Middle frontal gyrus (tissue), 1 donor: ENCODE results near the gene AIP.

ENCODE experiments used
- DNase-seq: peaks from one replicate; pipeline ENCODE4 v3.0.0-alpha.2; 2015; ENCODE audit warnings: low spot score; ENCODE audit errors: extremely low spot score

The AIP gene

DNA sequence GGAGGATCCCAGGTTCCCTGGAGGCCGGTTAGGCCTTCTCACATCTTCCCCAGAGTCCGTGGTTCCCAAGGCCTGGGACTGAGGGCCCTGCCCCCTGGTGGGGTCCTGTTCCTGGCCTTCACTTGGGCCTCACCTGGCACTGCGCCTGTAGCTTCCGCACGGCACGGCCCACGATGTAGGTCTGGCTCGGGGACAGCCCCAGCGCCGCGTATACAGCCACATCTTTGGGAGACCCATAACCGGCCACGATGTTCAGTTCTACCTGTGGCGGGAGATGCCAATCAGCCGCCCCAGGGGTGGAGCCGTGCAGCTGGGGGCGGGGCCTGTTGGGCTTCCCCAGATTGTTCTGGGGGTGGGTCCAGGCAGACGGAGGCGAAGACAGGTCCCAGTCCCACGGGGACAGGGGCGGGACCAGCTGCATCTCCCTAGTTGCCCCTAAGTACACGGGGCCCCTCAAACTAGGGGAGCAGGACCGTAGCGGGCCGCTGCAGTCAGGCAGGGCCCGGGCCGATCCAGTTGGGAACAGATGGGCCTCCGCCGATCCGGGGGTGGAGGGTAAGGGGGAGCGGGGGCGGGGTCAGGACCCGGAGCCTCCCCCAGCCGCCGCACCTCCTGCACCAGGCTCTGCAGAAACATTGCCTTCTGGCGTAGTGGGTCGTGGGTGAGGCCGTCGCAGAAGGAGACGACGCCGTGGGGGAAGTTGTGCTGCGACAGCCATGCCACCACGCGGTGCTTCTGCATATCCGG is 10.1 kb downstream of the AIP start:
- DNase-seq = no peak

DNA sequence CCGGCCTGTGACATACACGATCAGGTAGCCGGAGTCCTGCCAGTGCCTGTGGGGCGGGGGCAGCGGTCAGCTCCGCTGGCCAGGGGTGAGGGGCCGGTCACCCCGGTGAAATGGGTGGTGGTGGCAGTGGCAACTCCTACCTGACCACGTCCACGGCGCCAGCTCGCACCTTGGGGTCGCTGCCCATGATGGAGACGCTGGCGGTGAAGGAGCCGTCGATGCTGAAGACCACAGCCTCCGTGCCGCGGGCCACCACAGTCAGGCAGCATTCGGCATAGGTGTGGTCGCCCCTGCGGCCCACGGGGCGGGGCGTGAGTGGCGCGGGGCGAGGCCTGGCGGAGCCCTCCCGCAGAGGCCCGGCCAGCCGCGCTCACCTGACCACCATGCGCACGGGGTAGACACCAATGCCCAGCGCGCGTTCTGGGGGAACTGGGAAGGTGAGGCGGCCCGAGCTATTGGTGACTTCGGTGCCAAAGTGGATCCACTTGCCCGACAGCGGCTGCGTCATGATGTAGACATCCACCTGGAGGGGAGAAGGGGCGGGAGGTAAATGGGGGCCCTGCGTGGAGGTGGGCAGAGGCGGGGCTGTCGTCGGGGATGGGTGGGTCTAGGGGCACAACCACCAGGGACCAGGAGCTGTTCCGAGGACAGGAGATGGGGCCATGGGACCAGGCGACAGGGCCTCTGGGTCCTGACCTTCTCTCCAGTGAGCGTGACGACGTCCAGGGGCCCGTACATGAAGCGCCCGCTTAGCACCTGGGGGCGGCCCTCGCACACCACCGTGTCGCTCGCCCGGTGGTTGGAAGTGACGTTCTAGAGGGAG is 10.9 kb downstream of the AIP start:
- DNase-seq = no peak

DNA sequence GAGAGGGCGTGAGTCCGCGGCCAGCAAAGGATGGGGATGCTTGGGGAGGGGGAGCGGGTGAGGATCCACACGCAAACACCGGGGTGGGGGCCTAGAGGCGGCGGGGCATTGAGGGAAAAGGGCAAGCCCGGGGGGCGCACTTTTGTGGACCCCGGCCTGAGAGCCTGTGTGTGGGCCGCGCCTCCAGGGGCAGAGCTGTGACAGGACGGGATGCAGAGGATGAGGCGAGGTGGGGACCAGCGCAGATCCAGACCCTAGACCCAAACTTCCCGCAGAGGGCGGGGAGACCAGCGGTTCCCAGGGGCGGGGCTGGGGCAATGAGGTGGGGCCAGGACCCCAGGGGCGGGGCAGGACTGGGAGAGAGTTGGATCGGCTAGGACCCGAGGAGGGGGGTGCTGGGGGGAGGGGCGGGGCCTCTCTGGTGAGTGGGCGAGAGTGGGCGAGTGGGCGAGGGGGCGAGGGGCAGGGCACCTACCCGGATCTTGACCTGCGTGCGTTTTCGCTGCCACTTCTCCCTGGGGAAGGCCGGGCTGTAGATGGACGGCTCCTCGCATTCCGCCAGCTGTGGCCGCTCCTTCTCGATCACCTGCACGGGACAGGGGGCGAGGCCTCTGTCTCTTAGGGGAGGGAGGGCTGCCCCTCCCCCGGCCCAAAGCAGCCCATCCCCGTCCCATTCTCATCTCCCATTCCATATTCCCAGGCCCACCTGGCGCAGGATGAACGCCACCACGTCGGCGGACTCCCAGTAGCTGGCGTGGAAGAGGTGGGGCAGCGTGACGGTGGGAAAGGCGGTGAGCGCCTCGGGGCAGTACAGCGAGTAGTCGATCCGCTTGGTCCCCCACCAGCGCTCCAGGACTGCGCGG is 11.8 kb downstream of the AIP start:
- DNase-seq = no peak

DNA sequence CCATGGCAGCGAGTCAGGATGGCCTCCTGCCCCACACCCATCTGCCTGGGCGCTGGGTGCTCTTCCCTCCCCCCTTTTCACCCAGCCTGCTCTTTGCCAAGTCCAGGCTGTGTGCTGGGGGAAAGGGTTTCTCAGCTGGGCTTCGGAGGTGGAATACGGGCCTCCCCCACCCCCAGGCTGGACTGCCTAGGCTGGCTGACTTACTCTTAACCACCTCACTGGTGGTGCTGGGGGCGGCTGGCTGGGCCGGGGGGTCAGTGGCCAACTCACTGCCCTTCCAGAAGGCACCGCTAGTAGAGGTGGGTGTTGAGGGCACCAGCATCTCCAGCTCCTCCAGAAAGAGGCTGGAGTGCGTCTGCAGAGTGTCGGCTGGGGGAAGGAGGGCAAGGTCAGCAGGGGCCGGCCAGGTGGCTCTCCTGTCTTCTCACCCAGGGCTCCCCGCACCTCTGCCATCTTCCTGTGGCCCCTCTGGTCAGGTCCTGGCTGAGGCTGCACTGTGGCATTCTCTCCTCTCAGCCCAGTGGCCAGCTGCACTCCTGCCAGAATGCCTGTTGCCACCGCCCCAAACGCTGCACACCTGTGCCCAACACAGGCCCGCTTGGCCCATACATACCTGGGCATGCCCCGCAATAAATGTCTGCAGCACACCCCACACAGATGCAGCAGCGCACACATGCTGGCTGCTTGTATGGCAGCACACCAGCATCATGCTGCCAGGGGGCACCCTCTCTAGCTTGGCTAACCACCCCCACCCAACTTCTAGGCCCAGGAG is 12.6 kb downstream of the AIP start:
- no peak for DNase-seq

DNA sequence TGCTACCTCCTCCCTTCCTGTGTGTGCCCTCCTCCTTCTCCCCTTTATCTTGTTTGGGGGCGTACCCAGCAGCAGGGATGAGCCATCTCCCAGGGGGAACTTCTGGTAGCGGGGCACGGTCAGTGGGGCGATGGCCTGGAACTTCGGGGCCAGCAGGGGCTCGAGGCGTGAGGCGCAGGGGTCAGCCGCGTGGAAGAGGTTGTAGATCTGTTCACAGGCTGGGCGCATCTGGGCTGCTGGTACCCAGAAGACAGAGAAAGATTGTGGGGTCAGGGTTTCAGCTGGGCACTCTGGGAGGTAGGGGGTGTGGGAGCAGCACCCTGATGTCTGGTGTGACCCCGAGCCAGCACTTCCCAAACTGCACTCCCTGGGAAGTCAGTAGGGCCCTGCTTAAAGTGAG is 13.3 kb downstream of the AIP start:
- DNase-seq = no peak

DNA sequence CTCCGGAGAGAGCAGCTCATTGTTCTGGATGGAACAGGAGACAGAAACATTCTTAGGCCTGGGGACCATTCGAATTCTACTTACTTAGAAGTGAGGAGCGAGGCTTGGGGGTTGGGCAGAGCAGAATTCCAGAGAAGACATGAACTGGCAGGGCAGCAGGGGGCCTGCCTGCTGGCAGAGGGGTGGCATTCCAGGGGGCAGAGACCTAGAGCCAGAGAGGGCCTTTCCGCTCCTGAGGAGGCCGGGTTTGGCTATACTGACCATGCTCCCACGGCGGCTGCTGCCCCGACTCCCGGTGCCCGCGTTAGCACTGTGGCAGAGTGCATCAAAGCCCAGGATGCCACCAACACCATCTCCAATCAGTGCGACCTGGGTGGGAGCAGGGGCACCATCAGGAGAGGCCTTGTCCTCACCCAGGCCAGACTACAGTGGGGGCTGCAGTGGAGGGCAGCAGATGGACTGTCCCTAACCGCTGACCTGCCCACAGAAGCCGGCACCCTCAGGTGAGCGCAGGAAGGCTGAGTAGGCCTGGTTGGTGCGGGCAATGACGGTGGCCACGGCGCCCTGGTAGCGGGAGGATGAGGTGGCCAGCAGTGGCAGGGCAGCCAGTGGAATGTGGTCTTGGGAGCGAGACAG is 14.9 kb downstream of the AIP start:
- DNase-seq = no peak

DNA sequence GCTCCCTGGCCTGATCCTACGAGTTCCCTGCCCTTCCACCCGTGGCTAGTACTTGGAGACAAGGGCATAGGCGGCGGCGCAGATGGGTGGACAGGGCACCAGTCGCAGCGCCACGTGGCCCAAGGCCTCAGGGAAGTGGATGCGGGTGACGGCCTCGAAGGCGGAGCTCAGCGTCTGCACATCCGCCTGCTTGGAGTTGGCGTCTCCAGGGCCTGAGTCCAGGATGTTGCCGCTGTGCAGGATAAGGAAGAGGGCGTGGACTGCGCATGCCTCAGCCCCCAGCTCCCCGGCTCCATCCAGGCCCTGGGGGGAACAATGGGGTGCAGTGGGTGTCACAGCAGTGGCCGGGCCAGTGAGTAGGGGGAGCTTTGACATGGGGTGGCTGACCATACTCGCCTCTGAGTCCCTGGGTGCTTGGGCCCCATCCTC is 15.7 kb downstream of the AIP start:
- no peak for DNase-seq

DNA sequence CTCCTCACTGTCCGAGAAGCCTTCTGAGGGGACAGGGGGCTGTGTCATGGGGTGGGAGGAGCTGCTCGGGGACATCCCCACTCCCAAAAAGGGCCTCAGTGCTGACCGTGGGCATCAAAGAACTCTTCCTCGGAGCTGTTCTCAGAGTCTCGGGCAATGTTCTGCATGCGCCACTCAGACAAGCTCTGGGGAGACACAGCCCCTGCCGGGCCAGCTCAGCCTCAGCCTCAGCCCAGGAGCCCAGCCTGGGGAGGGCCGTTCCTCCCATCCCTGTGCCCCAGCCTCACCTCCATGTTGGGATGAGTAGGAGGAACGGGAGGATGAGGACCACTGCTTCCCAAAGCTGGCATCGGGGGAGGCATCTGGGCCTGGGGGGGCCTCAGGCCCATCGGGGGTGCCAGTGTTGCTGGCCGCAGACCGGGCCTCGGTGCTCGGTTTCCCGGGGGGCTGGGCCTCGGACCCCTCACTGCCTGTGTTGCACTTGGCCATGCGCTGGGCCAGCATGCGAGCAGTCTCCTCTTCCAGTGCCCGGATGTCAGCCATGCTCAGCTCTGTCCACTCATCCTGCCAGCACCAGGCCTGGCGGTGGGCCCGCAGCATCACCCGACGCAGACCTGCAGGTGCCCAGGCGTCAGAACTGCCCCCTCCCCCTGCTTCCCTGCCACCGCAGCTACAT is 17.1 kb downstream of the AIP start:
- DNase-seq = no peak

DNA sequence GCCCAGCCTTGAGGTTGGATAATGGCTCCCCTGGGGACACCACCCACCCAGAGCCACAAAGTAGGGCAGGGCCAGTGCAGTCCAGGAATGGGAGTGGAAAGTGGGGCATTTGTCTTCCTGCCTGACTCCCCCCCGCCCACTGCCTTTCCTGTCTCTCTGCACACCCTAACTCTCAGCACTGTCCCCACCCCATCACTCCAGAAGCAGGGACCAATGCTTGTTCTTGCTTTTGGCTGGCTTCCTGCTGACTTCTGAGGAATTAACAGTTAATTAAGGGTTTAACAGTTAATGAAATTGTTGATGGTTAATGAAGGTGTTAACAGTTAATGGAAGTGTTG is 17.6 kb downstream of the AIP start:
- DNase-seq = no peak

DNA sequence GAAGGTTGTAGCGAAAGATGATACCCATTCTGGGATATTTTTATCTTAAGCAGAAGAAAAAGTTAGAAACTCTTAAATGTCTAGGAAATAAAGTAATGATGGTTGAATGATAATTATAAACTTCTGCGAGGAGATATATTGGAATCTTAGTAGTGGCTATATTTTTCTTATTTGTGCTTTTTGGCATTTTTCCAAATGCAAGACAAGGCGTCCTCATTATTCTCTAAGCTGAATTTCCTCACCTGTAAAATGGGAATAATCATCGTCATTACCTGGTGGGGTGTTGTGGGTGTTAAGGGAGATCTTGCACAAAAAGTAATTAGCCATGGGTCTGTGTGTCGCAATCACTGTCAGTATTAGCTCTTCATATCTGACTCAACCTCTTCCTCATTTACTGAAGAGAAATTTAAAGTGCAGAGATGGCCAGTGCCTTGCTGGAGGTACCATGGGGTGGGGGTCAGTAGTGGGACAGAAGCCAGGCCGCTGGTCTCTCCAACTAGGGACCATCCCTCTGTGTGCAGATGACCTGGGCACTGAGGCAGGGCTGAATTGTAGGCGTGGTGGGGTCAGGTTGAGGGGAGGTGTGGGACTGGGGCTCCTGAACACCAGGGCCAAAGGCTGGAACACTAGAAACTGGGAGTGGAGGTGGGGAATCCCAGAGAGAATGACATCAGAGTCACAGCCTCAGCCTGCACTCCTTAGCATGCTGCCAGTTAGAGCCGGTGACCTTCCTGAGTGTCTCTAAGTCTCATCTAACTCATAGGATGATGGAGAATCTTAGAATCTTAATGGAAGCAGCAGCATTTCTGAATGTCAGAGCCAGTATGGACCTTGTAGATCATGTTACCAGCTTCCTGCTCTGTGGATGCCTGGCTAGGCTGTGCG is 18.2 kb downstream of the AIP start:
- no peak for DNase-seq

DNA sequence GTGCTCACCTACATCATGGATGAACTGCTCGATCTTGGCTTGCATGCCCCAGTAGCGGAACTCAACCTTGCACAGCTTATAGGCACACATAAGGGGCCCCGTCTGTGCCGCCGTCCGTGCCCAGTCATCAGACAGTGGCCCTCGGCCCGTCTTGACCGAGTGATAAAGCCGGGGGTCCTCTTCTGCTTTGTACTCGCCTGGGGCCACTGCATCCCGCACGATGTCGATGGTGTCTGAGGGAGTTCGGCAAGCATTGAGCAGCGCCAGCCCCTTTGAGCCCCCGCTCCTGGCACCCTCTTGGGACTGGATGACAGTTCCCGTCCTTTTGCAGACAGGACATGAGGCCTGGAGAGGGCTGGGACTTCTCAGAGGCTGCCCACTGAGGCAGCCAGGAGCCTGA is 19.0 kb downstream of the AIP start:
- no peak for DNase-seq

DNA sequence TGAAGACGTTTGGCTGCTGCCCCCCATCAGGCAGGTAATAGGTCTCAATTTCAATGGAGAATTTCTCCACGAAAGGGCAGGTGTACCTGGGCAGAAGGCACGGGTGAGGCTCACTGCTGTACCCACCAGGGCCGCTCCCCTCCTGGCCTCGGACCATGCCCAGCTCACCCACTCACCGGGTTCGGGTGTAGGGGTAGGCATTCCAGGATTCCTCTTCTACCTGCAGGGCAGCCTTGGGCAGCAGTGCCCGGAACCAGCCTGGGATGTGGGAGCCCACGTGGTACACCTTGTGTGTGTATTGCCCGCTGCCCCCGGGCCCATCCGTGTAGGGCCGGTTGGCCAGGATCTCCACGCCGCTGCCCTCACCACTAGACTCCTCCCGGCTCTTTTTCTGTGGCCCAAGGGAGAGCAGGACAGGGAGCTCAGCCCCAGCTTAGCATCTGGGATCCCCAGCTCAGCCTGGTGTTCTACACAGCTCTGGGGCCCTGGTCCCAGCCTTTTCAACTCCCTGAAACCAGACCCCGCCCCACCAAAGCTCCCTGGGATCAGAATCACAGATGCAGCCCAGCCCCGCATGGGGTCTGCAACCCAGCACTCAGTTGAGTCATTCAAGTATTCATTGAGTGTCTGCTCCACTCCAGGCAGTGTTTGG is 19.6 kb downstream of the AIP start:
- DNase-seq = no peak

DNA sequence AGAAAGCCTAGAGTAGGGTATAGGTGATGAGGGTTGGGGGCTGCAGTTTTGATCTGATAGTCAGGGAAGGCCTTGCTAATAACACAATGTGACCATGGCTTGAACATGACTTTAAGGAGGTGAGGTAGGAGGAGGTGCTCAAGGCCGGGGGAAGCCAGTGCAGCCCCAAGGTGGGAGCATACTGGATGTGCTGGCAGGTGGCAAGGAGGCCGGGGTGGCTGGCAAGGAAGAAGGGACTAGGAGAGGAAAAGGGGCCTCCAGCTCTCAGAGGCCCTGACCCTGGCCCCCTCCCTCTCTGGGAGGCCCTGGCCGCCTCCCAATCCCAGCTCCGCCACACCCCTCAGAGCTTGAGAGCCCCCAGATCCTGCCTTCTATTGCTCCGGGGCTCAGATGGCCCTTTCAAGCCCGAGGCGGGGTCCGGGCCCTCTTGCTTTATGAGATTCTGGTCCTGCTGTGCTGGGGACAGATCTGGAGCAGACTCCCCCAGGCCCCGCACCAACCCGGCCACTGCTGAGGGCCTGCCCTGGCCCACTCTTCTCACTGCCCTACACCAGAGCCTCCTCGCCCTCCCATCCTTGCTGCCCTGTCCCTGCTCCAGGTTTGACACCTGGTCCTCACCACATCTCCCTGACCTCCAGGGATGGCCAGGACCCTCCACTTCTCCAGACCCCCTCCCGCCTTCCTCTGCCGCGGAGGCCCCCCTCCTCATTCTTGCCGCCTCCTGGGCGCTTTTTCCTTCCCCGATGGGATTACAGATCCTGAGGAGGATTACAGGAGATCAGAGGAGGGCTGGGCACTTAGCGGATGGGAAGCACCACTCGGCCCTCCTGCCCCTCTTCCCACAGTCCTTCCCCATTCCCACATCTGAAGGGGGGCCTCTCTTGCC is 20.5 kb downstream of the AIP start:
- no peak for DNase-seq

DNA sequence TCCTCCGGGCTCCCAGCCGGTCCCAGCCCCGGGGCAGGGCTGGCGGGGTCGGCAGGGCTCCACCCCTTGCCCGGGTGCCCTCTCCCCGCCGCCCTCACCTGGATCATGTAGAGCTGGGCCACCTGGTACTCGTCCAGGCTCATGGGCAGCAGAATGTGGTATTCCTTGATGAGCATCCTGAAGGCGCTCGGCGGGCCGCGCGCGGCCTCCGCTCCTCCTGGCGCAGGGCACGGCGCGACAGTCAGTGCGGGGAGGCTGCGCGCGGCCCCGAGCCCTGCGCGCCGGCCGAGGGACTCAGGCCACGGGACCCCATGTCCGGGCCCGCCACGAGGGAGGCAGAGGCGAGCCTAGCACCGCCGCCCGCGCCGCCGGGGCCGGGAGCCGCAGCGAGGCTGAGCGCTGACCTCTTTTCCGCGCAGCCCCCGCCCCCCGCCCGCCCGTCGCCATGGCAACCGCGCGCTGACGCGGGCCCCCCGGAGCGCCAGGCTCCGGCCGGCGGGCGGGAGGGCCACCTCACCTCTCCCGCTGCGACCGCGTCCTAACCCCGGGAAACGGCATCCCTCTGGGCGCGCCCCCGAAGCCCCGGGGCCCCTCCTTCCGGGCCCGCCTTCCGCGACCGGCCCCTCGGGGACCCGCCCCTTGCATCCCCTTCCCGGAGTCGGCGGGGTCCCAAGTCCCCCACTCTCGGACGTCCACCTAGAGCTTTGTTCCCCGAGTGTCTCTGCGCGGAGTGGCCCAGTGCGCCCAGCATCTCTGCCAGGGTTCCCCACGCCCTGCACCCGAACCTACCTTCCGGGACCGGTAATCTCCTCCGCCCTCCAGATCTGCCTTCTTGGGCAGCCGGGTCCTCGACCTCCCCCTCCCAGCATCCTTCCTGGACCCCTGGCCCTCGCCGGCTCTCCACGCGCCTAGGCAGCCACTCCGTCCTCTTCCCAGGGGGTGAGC is 21.5 kb downstream of the AIP start:
- DNase-seq = no peak

DNA sequence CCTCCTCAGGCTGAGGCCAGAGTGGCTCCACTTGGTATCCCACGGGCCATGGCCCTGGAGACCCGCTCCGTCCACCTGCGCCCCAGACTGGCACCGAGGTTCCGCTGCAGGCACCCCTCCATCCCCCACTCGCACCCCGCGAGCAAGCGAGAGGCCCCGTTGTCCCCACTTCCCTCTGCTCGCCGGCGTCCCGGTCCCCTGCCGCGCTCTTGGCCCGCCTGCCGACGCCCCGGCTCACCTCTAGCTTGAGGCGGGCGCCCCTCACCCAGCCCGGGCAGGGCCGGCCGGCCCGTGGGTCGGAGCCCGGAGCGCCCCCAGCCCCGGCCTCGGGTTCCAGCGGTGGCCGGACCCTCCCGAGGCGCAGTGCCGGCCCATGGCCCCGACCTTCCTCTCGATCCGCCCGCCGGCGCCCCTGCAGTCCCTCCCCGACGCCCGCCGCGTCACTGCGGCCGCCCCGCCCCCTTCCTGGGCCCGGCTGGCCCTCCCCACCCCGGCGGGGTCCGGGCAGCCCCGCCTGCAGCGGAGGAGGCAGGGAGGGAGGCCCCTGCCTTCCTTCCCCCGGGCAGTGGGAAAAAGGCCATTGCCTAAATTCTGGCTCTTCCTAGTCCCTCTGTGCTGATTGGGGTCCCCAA is 22.2 kb downstream of the AIP start, which contains the start of gene PITPNM1:
Gene PITPNM1, minus strand, starts transcription at position 414 of the 632 bp plus-strand sequence. CDS start 1,183 bp downstream, outside the sequence.
- DNase-seq = no peak
